ENCODE data around the gene VGLL4. TPM values are rescaled to one million over a fixed set of nuclear protein-coding genes. Genes with fewer than 3 reads are reported as not detected.

VGLL4 gene
- total RNA-seq, 6 donors from 2014 or later: 46.5 to 93.6 (median 60.1) TPM

DNA sequence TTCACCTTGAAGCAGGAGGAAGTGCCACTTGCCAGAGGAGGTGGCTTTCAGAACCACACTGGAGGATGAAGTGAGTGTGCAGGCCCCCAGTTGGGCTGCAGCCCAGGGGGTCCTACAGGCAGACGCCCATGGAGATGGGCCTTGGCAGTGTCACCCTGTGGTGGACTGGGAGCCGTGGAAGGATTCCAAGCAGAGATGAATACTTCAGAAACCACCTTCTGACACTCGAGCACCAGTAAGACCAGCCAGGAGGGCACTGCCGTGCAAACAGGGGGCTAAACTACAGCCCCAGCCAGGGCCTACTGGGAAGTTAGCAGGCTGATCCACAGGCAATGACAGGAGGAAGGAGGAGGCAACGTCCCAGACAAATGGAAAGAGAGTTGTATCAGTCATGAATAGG is 55.4 kb downstream of the VGLL4 start:
- no peaks in the 10 kb centered on the region for H3K9me3 ChIP-seq
- H3K4me3 ChIP-seq: no peak overlapping the region
- TF ChIP-seq, protein P1, sequence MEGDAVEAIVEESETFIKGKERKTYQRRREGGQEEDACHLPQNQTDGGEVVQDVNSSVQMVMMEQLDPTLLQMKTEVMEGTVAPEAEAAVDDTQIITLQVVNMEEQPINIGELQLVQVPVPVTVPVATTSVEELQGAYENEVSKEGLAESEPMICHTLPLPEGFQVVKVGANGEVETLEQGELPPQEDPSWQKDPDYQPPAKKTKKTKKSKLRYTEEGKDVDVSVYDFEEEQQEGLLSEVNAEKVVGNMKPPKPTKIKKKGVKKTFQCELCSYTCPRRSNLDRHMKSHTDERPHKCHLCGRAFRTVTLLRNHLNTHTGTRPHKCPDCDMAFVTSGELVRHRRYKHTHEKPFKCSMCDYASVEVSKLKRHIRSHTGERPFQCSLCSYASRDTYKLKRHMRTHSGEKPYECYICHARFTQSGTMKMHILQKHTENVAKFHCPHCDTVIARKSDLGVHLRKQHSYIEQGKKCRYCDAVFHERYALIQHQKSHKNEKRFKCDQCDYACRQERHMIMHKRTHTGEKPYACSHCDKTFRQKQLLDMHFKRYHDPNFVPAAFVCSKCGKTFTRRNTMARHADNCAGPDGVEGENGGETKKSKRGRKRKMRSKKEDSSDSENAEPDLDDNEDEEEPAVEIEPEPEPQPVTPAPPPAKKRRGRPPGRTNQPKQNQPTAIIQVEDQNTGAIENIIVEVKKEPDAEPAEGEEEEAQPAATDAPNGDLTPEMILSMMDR (IDR thresholded peaks at IDR 0.05): no peak
- TF ChIP-seq POLR2A (IDR thresholded peaks at IDR 0.05) (no peak), POLR2AphosphoS5 (IDR thresholded peaks at IDR 0.05) (no peak), EP300 (IDR thresholded peaks at IDR 0.05) (no peak)
- H3K36me3 ChIP-seq: no peaks in the 10 kb centered on the region
- ATAC-seq (ENCODE audit: low FRiP score in 2 of 2) (no peak), DNase-seq (no peak)
- peak overlapping the region in 2 of 4 donors; percentile 13 to 49 for H3K27ac ChIP-seq
- 59 to 80% methylated on average over 4 to 5 of the region's 5 CpGs for WGBS, 2 donors
- H3K4me1 ChIP-seq: peaks cover 35 to 66% (median 56%) of the 10 kb centered on the region in 4 donors
- H3K27me3 ChIP-seq: no peaks in the 10 kb centered on the region

DNA sequence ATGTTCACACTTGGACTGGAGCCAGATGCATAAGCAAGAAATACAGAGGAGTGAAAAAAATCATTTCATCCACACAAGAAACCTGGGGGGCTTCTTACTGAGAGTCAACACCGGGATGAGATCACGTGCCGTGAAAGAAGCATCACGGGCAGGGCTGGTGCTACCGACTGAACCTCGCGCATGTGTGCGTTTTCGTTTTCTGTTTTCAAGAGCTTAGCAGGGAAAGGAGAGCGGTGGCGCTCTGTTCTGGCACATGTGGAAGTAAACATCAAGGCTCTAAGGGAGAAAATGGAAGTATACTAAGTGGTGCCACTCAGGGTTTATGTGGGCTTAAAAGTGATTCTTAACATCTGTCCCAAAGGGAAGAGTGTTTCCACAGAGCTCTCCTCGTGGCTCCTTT is 55.9 kb downstream of the VGLL4 start:
- DNase-seq (no peak), ATAC-seq (ENCODE audit: low FRiP score in 2 of 2) (no peak)
- Histone ChIP-seq H3K36me3 (no peaks in the 10 kb centered on the region), H3K4me1 (peaks cover 37 to 66% (median 56%) of the 10 kb centered on the region in 4 donors), H3K9me3 (no peaks in the 10 kb centered on the region), H3K27ac (peak overlapping the region in 2 of 4 donors; percentile 13 to 49), H3K4me3 (no peak overlapping the region), H3K27me3 (no peaks in the 10 kb centered on the region)
- WGBS, 2 donors: 69 to 75% methylated on average over 12 of the region's 12 CpGs
- no peak for TF ChIP-seq POLR2AphosphoS5 (IDR thresholded peaks at IDR 0.05)

DNA sequence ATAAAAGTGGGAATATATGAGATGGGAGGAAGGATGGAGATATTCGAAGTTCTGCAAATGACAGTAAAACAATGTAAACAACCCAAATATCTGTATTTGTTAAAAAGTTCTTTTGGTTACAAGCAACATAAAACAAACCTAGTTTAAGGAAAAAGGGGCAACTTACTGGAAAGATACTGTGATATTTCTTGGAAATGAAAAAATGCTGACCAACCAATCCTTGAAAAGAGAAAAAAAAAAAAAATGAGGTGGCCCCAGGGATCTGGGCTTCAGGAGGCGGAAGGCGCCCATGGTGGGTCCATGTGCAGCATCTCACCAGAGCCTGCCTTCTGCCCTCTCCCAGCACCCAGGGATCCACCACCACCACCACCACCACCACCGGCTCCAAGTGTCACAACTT is 59.1 kb downstream of the VGLL4 start:
- H3K4me3 ChIP-seq: no peak overlapping the region
- WGBS, 2 donors: 87 to 88% methylated on average over 4 of the region's 4 CpGs
- no peaks in the 10 kb centered on the region for H3K36me3 ChIP-seq
- ATAC-seq (ENCODE audit: low FRiP score in 2 of 2) (no peak), DNase-seq (no peak)
- no peak for TF ChIP-seq EP300 (IDR thresholded peaks at IDR 0.05)
- no peak for TF ChIP-seq POLR2A (IDR thresholded peaks at IDR 0.05)
- TF ChIP-seq, protein P1 (IDR thresholded peaks at IDR 0.05): no peak
- H3K27me3 ChIP-seq: no peaks in the 10 kb centered on the region
- H3K27ac ChIP-seq: no peak overlapping the region
- H3K9me3 ChIP-seq: no peaks in the 10 kb centered on the region
- peaks cover 37 to 59% (median 46%) of the 10 kb centered on the region in 4 donors for H3K4me1 ChIP-seq

DNA sequence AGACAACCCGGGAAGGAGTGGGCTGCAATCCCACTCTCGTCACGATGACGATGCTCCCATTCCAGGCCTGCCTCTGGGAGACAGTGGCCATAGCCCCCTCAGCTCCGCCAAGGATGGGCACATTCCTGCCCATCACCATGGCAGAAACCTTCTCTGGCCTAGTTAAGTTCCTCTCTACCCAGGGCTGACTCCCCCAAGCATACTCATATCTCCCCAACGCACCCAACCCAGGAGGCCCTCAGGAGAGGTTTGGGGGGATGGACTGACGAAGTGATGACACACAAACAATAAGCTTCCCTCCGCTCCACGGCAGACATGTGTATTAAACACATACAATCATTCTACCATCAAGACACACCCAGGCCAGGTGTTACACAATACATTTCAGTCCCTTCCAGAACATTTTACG is 60.1 kb downstream of the VGLL4 start:
- TF ChIP-seq, protein P1 (IDR thresholded peaks at IDR 0.05): no peak
- TF ChIP-seq POLR2A (IDR thresholded peaks at IDR 0.05) (no peak), POLR2AphosphoS5 (IDR thresholded peaks at IDR 0.05) (no peak), EP300 (IDR thresholded peaks at IDR 0.05) (no peak)
- DNase-seq: no peak
- Histone ChIP-seq H3K36me3 (no peaks in the 10 kb centered on the region), H3K4me1 (peaks cover 28 to 50% (median 38%) of the 10 kb centered on the region in 4 donors), H3K27me3 (no peaks in the 10 kb centered on the region), H3K4me3 (no peak overlapping the region), H3K9me3 (no peaks in the 10 kb centered on the region), H3K27ac (no peak overlapping the region)
- peak in 1 of 2 donors; percentile 21 for ATAC-seq (ENCODE audit: low FRiP score in 2 of 2)
- WGBS, 2 donors: 65 to 68% methylated on average over 10 of the region's 10 CpGs

DNA sequence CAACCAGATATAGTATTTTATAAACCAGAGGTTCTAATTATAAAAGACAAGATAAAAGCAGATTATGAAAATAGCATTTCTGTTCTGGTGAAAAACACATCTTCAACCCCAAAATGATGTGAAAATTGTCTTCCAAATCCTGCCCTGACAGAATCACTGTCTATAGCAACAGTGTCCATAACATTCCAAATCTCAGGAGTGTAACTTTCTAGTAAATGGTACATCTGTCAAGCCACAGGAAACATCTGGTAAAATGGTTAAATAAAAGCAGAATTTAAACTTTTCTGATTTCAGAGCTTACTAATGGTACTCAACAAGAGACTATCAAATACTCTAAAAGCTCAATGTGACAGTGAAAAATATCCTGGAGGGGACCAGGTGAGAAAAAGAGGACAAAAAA is 60.5 kb downstream of the VGLL4 start:
- DNase-seq: no peak

More for the DNA sequence above, 60.5 kb downstream of the VGLL4 start:
- Histone ChIP-seq H3K27me3 (no peaks in the 10 kb centered on the region), H3K4me1 (peaks cover 26 to 46% (median 34%) of the 10 kb centered on the region in 4 donors), H3K27ac (no peak overlapping the region), H3K4me3 (no peak overlapping the region), H3K9me3 (no peaks in the 10 kb centered on the region), H3K36me3 (no peaks in the 10 kb centered on the region)
- TF ChIP-seq, protein P1 (IDR thresholded peaks at IDR 0.05): no peak
- TF ChIP-seq POLR2AphosphoS5 (IDR thresholded peaks at IDR 0.05): no peak
- no peak for TF ChIP-seq EP300 (IDR thresholded peaks at IDR 0.05)
- no peak for TF ChIP-seq POLR2A (IDR thresholded peaks at IDR 0.05)
- ATAC-seq (ENCODE audit: low FRiP score in 2 of 2): peak in 1 of 2 donors; percentile 40
